ENCODE results near the gene C3orf70.

DNA sequence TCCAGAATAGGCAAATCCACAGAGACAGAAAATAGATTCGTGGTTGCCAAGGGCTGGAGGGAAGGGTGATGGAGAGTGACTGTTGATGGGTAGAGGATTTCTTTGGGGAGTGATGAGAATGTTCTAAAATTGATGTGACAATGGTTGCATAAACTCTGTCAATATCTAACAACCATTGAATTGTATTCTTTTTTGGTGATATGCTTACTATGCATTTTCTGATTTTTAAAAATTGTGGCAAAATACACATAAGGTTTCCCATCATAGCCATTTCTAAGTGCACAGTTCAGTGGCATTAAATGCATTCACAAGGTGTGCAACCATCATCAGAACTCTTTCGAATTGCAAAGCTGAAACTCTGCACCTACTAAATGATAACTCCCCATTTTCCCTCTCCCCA, 44.2 kb upstream of the C3orf70 start:
- TF ChIP-seq REST (IDR thresholded peaks at IDR 0.05; ENCODE audit: insufficient replicate concordance, low read depth) (no peak), POLR2AphosphoS5 (IDR thresholded peaks at IDR 0.05; ENCODE audit: low read depth) (no peak), GABPA (IDR thresholded peaks at IDR 0.05; ENCODE audit: low read depth) (no peak)
- TF ChIP-seq, protein P1, sequence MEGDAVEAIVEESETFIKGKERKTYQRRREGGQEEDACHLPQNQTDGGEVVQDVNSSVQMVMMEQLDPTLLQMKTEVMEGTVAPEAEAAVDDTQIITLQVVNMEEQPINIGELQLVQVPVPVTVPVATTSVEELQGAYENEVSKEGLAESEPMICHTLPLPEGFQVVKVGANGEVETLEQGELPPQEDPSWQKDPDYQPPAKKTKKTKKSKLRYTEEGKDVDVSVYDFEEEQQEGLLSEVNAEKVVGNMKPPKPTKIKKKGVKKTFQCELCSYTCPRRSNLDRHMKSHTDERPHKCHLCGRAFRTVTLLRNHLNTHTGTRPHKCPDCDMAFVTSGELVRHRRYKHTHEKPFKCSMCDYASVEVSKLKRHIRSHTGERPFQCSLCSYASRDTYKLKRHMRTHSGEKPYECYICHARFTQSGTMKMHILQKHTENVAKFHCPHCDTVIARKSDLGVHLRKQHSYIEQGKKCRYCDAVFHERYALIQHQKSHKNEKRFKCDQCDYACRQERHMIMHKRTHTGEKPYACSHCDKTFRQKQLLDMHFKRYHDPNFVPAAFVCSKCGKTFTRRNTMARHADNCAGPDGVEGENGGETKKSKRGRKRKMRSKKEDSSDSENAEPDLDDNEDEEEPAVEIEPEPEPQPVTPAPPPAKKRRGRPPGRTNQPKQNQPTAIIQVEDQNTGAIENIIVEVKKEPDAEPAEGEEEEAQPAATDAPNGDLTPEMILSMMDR (IDR thresholded peaks at IDR 0.05; ENCODE audit: insufficient read depth, low read length), result no peak
